Diencephalon (tissue), 1 donor: ENCODE data around the gene LEPR. TPM values are rescaled to one million over a fixed set of nuclear protein-coding genes. Genes with fewer than 3 reads are reported as not detected.

Experiments
- small RNA-seq: library from RNA; depleted of rRNA; stranded (forward); fragments of <200 nt; gene quantifications from one replicate; pipeline ENCODE3, GENCODE V24; 2014
- total RNA-seq: library from RNA; depleted of rRNA; stranded (reverse); fragments of >200 nt; gene quantifications from one replicate; pipeline ENCODE4 v1.2.3, GENCODE V29; 2014

LEPR gene
- 13.6 TPM for total RNA-seq

GRCh38 chr1:65420590-65421350 is at the start of gene LEPR, which contains the start of gene LEPROT:
Gene LEPR (plus strand): TSS chr1:65420668. CDS start chr1:65565566, 144,898 bp downstream.
Gene LEPROT (plus strand): TSS chr1:65420668. CDS start chr1:65420725, 57 bp downstream.

Small RNA genes lying within 50 kb of the gene (small RNA-seq; reads per million reads assigned to genes)
- not detected for gene RNU2-15P

Other genes with a start within 250 kb of the LEPR start
- 220 TPM for gene DNAJC6, start 111.1 kb upstream of the LEPR start, total RNA-seq
- gene LEPROT, start within 50 bp of the LEPR start, total RNA-seq = 38.1 TPM